Mesendoderm (in vitro differentiated cells): ENCODE results near the gene PLEKHA5.

Source experiments
- DNase-seq: peaks from one replicate; pipeline ENCODE4 v3.0.0; 2013
- H2AK5ac ChIP-seq: 2 replicates; pipeline ENCODE4 v1.6.1; 2013; ENCODE audit warnings: low read length, inconsistent platforms
- H2BK120ac ChIP-seq: 2 replicates; pipeline ENCODE4 v1.6.1; 2013; ENCODE audit warnings: low read depth, mild to moderate bottlenecking, low read length, moderate library complexity, mixed read lengths
- H2BK15ac ChIP-seq: replicated peaks from 2 replicates; pipeline ENCODE4 v1.6.1; 2013; ENCODE audit warnings: low read depth, mild to moderate bottlenecking, moderate library complexity
- H2BK5ac ChIP-seq: 2 replicates; pipeline ENCODE4 v1.6.1; 2013; ENCODE audit warnings: low read length, inconsistent platforms
- H3K18ac ChIP-seq: 2 replicates; pipeline ENCODE4 v1.6.1; 2013; ENCODE audit warnings: mild to moderate bottlenecking, low read length, mixed read lengths
- H3K23ac ChIP-seq: one replicate; pipeline ENCODE4 v1.6.1; 2013; ENCODE audit warnings: low read length
- H3K27ac ChIP-seq: 2 replicates; pipeline ENCODE4 v1.5.1; 2013; ENCODE audit warnings: low read depth, mild to moderate bottlenecking, inconsistent platforms, low read length, moderate library complexity
- H3K27me3 ChIP-seq: 2 replicates; pipeline ENCODE4 v1.6.1; 2013; ENCODE audit warnings: low read length, control low read depth, mild to moderate bottlenecking, inconsistent platforms; ENCODE audit not compliant: insufficient read depth, poor library complexity
- H3K36me3 ChIP-seq: 2 replicates; pipeline ENCODE4 v1.6.1; 2013; ENCODE audit warnings: low read length, inconsistent platforms; ENCODE audit not compliant: control insufficient read depth, insufficient read depth
- H3K4ac ChIP-seq: one replicate; pipeline ENCODE4 v1.6.1; 2013; ENCODE audit warnings: low read depth, mild to moderate bottlenecking, low read length, moderate library complexity
- H3K4me1 ChIP-seq: 2 replicates; pipeline ENCODE4 v1.6.1; 2013; ENCODE audit warnings: low read depth, low read length, inconsistent platforms; ENCODE audit not compliant: control insufficient read depth
- H3K4me2 ChIP-seq: 2 replicates; pipeline ENCODE4 v1.6.1; 2013; ENCODE audit warnings: low read length
- H3K4me3 ChIP-seq: 2 replicates; pipeline ENCODE4 v1.5.1; 2013; ENCODE audit warnings: mild to moderate bottlenecking, low read length
- H3K56ac ChIP-seq: one replicate; pipeline ENCODE4 v1.6.1; 2013; ENCODE audit warnings: low read length
- H3K79me1 ChIP-seq: 2 replicates; pipeline ENCODE4 v1.6.1; 2013; ENCODE audit warnings: low read length, inconsistent platforms
- H3K79me2 ChIP-seq: 2 replicates; pipeline ENCODE4 v1.6.1; 2013; ENCODE audit warnings: mild to moderate bottlenecking, low read length; ENCODE audit not compliant: control insufficient read depth, insufficient read depth
- H3K9ac ChIP-seq: 2 replicates; pipeline ENCODE4 v1.6.1; 2013; ENCODE audit warnings: low read length, inconsistent platforms
- H4K5ac ChIP-seq: one replicate; pipeline ENCODE4 v1.6.1; 2013; ENCODE audit warnings: low read length
- H4K8ac ChIP-seq: one replicate; pipeline ENCODE4 v1.6.1; 2013; ENCODE audit warnings: low read depth, mild to moderate bottlenecking, control low read depth, low read length, moderate library complexity
- WGBS: extraction: QIAGEN DNeasy Blood & Tissue Kit; methylation state at CpG from one replicate; pipeline ENCODE4 v1.1.7; 2013; ENCODE audit warnings: low lambda C conversion rate, missing lambda C conversion rate; ENCODE audit not compliant: insufficient coverage; ENCODE audit errors: extremely low coverage; 5-methylcytosine and 5-hydroxymethylcytosine counted together

PLEKHA5 gene

GRCh38 chr12:19273482-19274330, 144.2 kb downstream of the PLEKHA5 start:
- H3K18ac ChIP-seq = no peak overlapping the region
- H3K27me3 ChIP-seq = no peaks in the 10 kb centered on the region
- WGBS = no CpG with 5 or more reads among the region's 4 CpGs
- H2AK5ac ChIP-seq = no peak overlapping the region
- peak; percentile 32 for DNase-seq
- H2BK15ac ChIP-seq = no peak overlapping the region
- H4K8ac ChIP-seq = no peak overlapping the region
- no peak overlapping the region for H3K9ac ChIP-seq
- no peak overlapping the region for H3K56ac ChIP-seq
- no peak overlapping the region for H3K4me2 ChIP-seq
- no peak overlapping the region for H4K5ac ChIP-seq
- H2BK5ac ChIP-seq = no peak overlapping the region
- no peak overlapping the region for H3K23ac ChIP-seq
- peaks cover 3% of the 10 kb centered on the region for H3K36me3 ChIP-seq
- no peak overlapping the region for H3K4ac ChIP-seq
- H3K79me1 ChIP-seq = no peaks in the 10 kb centered on the region
- H3K79me2 ChIP-seq = no peaks in the 10 kb centered on the region
- H3K27ac ChIP-seq = no peak overlapping the region
- no peak overlapping the region for H2BK120ac ChIP-seq
- no peak overlapping the region for H3K4me3 ChIP-seq
- no peaks in the 10 kb centered on the region for H3K4me1 ChIP-seq

- Histone ChIP-seq H4K5ac (no peak overlapping the region), H4K8ac (no peak overlapping the region), H2BK120ac (no peak overlapping the region), H3K27ac (no peak overlapping the region), H3K4me3 (no peak overlapping the region), H3K9ac (no peak overlapping the region), H3K27me3 (no peaks in the 10 kb centered on the region), H3K79me2 (no peaks in the 10 kb centered on the region), H2BK5ac (no peak overlapping the region), H3K4me1 (no peaks in the 10 kb centered on the region), H3K4me2 (no peak overlapping the region), H3K4ac (no peak overlapping the region), H2AK5ac (no peak overlapping the region), H3K23ac (no peak overlapping the region), H3K18ac (no peak overlapping the region), H2BK15ac (no peak overlapping the region), H3K36me3 (peaks cover 3% of the 10 kb centered on the region), H3K79me1 (no peaks in the 10 kb centered on the region), H3K56ac (no peak overlapping the region)
- no peak for DNase-seq
Measured at GRCh38 chr12:19276767-19277166, 147.2 kb downstream of the PLEKHA5 start.

GRCh38 chr12:19277711-19278110, 148.2 kb downstream of the PLEKHA5 start:
- Histone ChIP-seq H2BK120ac (no peak overlapping the region), H2BK5ac (no peak overlapping the region), H3K4me1 (no peaks in the 10 kb centered on the region), H3K56ac (no peak overlapping the region), H3K18ac (no peak overlapping the region), H2BK15ac (no peak overlapping the region), H4K5ac (no peak overlapping the region), H3K79me2 (no peaks in the 10 kb centered on the region), H3K4ac (no peak overlapping the region), H3K27ac (no peak overlapping the region), H3K27me3 (no peaks in the 10 kb centered on the region), H3K4me3 (no peak overlapping the region), H3K36me3 (peaks cover 3% of the 10 kb centered on the region), H3K4me2 (no peak overlapping the region), H3K23ac (no peak overlapping the region), H3K9ac (no peak overlapping the region), H4K8ac (no peak overlapping the region), H2AK5ac (no peak overlapping the region), H3K79me1 (no peaks in the 10 kb centered on the region)
- DNase-seq = no peak

- Histone ChIP-seq H3K4me3 (no peak overlapping the region), H3K4ac (no peak overlapping the region), H3K27ac (no peak overlapping the region), H3K9ac (no peak overlapping the region), H3K36me3 (peaks cover 6% of the 10 kb centered on the region), H2BK5ac (no peak overlapping the region), H2BK120ac (no peak overlapping the region), H3K4me1 (no peaks in the 10 kb centered on the region), H3K79me2 (no peaks in the 10 kb centered on the region), H3K23ac (no peak overlapping the region), H4K8ac (no peak overlapping the region), H2AK5ac (no peak overlapping the region), H3K56ac (no peak overlapping the region), H3K18ac (no peak overlapping the region), H3K4me2 (no peak overlapping the region), H4K5ac (no peak overlapping the region), H3K27me3 (no peaks in the 10 kb centered on the region), H3K79me1 (no peaks in the 10 kb centered on the region), H2BK15ac (no peak overlapping the region)
- WGBS = no CpG with 5 or more reads among the region's 2 CpGs
- no peak for DNase-seq
Measured at GRCh38 chr12:19278407-19278806, 148.9 kb downstream of the PLEKHA5 start.

GRCh38 chr12:19282133-19282699, 152.7 kb downstream of the PLEKHA5 start:
- no peak overlapping the region for H4K5ac ChIP-seq
- H4K8ac ChIP-seq = no peak overlapping the region
- H3K4me3 ChIP-seq = no peak overlapping the region
- peaks cover 4% of the 10 kb centered on the region for H3K36me3 ChIP-seq
- H3K23ac ChIP-seq = no peak overlapping the region
- no peak overlapping the region for H2AK5ac ChIP-seq
- no peak for DNase-seq
- H3K4me1 ChIP-seq = no peaks in the 10 kb centered on the region
- no peaks in the 10 kb centered on the region for H3K27me3 ChIP-seq
- no peak overlapping the region for H3K27ac ChIP-seq
- H3K4ac ChIP-seq = no peak overlapping the region
- no peak overlapping the region for H3K9ac ChIP-seq
- no peak overlapping the region for H3K4me2 ChIP-seq
- H2BK5ac ChIP-seq = no peak overlapping the region
- H2BK15ac ChIP-seq = no peak overlapping the region
- no peaks in the 10 kb centered on the region for H3K79me1 ChIP-seq
- H3K79me2 ChIP-seq = no peaks in the 10 kb centered on the region
- no peak overlapping the region for H2BK120ac ChIP-seq
- no peak overlapping the region for H3K18ac ChIP-seq
- H3K56ac ChIP-seq = no peak overlapping the region

GRCh38 chr12:19284658-19285057, 155.1 kb downstream of the PLEKHA5 start:
- Histone ChIP-seq H3K4me2 (no peak overlapping the region), H2BK120ac (no peak overlapping the region), H3K27ac (no peak overlapping the region), H3K36me3 (peaks cover 4% of the 10 kb centered on the region), H3K56ac (no peak overlapping the region), H3K4me3 (no peak overlapping the region), H3K9ac (no peak overlapping the region), H2AK5ac (no peak overlapping the region), H3K4me1 (no peaks in the 10 kb centered on the region), H2BK15ac (no peak overlapping the region), H3K23ac (no peak overlapping the region), H3K18ac (no peak overlapping the region), H3K4ac (no peak overlapping the region), H3K79me1 (no peaks in the 10 kb centered on the region), H4K8ac (no peak overlapping the region), H4K5ac (no peak overlapping the region), H3K27me3 (no peaks in the 10 kb centered on the region), H2BK5ac (no peak overlapping the region), H3K79me2 (no peaks in the 10 kb centered on the region)
- no CpG with 5 or more reads among the region's 2 CpGs for WGBS
- no peak for DNase-seq
